Measurements from ENCODE around the gene PIAS2.
A peak's percentile ranks its signal among the peaks of the same experiment; 100 is the strongest.
"Not testable (repeated sequence)": the region's sequence is repeated elsewhere in the genome, so short reads cannot be mapped to it uniquely, and the experiment has no call there.

Gene PIAS2, protein sequence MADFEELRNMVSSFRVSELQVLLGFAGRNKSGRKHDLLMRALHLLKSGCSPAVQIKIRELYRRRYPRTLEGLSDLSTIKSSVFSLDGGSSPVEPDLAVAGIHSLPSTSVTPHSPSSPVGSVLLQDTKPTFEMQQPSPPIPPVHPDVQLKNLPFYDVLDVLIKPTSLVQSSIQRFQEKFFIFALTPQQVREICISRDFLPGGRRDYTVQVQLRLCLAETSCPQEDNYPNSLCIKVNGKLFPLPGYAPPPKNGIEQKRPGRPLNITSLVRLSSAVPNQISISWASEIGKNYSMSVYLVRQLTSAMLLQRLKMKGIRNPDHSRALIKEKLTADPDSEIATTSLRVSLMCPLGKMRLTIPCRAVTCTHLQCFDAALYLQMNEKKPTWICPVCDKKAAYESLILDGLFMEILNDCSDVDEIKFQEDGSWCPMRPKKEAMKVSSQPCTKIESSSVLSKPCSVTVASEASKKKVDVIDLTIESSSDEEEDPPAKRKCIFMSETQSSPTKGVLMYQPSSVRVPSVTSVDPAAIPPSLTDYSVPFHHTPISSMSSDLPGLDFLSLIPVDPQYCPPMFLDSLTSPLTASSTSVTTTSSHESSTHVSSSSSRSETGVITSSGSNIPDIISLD

GRCh38 chr18:46917108-46917802 lies at the start of gene PIAS2, which contains the start of gene KATNAL2:
Gene PIAS2, minus strand, starts transcription at chr18:46917507. Its CDS starts 162 bp downstream, at chr18:46917345.
Gene KATNAL2, plus strand, starts transcription at chr18:46917602. Its CDS starts 29,271 bp downstream, at chr18:46946873.
- Histone ChIP-seq H3K9ac (ENCODE audit: low read length) (peak within 1 kb of the TSS; percentile 84), H2AFZ (ENCODE audit: low read depth, low read length) (peak within 1 kb of the TSS; percentile 85), H3K27ac (ENCODE audit: low read length) (peak within 1 kb of the TSS; percentile 56), H4K20me1 (ENCODE audit: insufficient read depth, low read length) (peaks cover 36% of the 10 kb centered on the region), H3K79me2 (ENCODE audit: low read length) (peaks cover 60% of the 10 kb centered on the region), H3K9me3 (ENCODE audit: insufficient read depth, low read length) (no peaks in the 10 kb centered on the region), H3K27me3 (ENCODE audit: low read depth, low read length) (no peaks in the 10 kb centered on the region), H3K4me3 (ENCODE audit: low read length) (peak within 1 kb of the TSS; percentile 81), H3K36me3 (replicated peaks; ENCODE audit: low read depth, low read length) (peaks cover 13% of the 10 kb centered on the region), H3K4me1 (ENCODE audit: low read length) (peaks cover 30% of the 10 kb centered on the region), H3K4me2 (ENCODE audit: low read length) (peak within 1 kb of the TSS; percentile 91)
- no peak for TF ChIP-seq EZH2phosphoT487 (IDR thresholded peaks at IDR 0.05; ENCODE audit: low read depth)
- TF ChIP-seq, protein P1, sequence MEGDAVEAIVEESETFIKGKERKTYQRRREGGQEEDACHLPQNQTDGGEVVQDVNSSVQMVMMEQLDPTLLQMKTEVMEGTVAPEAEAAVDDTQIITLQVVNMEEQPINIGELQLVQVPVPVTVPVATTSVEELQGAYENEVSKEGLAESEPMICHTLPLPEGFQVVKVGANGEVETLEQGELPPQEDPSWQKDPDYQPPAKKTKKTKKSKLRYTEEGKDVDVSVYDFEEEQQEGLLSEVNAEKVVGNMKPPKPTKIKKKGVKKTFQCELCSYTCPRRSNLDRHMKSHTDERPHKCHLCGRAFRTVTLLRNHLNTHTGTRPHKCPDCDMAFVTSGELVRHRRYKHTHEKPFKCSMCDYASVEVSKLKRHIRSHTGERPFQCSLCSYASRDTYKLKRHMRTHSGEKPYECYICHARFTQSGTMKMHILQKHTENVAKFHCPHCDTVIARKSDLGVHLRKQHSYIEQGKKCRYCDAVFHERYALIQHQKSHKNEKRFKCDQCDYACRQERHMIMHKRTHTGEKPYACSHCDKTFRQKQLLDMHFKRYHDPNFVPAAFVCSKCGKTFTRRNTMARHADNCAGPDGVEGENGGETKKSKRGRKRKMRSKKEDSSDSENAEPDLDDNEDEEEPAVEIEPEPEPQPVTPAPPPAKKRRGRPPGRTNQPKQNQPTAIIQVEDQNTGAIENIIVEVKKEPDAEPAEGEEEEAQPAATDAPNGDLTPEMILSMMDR (IDR thresholded peaks at IDR 0.05; ENCODE audit: low read depth, low read length) = no peak; the same call in 1 of the 2 replicates

DNA sequence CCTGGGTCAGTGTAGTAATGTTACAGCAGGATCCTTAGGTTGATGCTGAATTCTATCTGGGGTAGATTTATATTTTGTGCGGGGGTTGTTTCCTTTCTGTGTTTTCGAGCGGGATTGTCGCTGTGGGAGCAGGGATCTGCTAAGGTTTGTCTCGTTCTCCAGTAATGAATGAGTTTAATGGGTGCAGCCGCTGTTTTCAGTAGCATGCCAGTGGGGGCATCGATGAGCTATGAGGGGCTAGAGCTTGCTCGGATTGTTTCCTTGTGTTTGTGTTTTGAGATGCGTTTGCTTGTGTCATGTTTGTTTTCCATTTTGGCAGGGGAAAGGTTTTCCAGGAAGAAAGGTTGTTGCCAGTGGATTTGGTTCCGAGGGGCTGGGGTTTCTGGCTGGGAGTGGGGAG lies 49.0 kb upstream of the PIAS2 start:
- not testable (repeated sequence) for H4K20me1 ChIP-seq (ENCODE audit: insufficient read depth, low read length); H3K27me3 ChIP-seq (ENCODE audit: low read depth, low read length); H2AFZ ChIP-seq (ENCODE audit: low read depth, low read length); H3K9ac ChIP-seq (ENCODE audit: low read length); H3K4me1 ChIP-seq (ENCODE audit: low read length); H3K79me2 ChIP-seq (ENCODE audit: low read length); H3K9me3 ChIP-seq (ENCODE audit: insufficient read depth, low read length); H3K4me2 ChIP-seq (ENCODE audit: low read length); H3K4me3 ChIP-seq (ENCODE audit: low read length); H3K27ac ChIP-seq (ENCODE audit: low read length); H3K36me3 ChIP-seq (replicated peaks; ENCODE audit: low read depth, low read length)

DNA sequence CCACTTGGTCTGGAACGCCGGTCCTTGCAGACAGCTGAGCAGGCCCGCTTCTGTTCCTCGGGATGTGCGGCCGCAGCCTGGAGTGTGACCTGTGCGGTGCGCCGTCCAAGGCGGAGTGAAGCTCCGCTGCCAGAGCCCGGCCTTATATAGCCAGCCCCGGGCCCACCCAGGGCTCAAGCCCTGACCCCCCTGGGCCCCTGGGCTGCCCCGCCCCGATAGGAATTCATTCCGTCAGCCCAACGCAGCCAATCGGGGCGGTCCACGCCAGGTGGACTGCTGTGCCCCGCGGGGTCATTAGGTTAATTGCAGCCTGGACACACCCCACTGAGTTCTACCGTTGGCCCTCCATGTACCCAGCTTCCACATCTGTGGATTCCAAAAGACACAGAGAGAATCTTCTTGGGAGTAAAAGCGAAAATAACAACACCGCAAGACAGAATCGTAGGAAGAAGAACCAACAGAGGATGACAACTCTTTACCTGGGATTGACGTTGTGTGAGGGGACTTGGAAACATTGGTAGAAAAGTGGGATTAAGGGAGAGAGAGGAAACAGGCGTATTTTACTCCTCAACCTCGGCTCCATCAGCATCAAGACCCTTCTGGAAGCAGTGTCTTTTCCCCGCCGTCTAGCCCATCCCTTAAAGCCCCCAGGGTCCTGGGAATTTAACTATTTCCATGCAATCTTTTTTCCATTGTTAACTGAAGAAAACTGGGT lies 47.4 kb upstream of the PIAS2 start:
- not testable (repeated sequence) for H3K27ac ChIP-seq (ENCODE audit: low read length); H2AFZ ChIP-seq (ENCODE audit: low read depth, low read length); H3K4me3 ChIP-seq (ENCODE audit: low read length); H3K4me2 ChIP-seq (ENCODE audit: low read length); H4K20me1 ChIP-seq (ENCODE audit: insufficient read depth, low read length); H3K4me1 ChIP-seq (ENCODE audit: low read length); H3K79me2 ChIP-seq (ENCODE audit: low read length); H3K27me3 ChIP-seq (ENCODE audit: low read depth, low read length); H3K36me3 ChIP-seq (replicated peaks; ENCODE audit: low read depth, low read length); H3K9me3 ChIP-seq (ENCODE audit: insufficient read depth, low read length); H3K9ac ChIP-seq (ENCODE audit: low read length)

DNA sequence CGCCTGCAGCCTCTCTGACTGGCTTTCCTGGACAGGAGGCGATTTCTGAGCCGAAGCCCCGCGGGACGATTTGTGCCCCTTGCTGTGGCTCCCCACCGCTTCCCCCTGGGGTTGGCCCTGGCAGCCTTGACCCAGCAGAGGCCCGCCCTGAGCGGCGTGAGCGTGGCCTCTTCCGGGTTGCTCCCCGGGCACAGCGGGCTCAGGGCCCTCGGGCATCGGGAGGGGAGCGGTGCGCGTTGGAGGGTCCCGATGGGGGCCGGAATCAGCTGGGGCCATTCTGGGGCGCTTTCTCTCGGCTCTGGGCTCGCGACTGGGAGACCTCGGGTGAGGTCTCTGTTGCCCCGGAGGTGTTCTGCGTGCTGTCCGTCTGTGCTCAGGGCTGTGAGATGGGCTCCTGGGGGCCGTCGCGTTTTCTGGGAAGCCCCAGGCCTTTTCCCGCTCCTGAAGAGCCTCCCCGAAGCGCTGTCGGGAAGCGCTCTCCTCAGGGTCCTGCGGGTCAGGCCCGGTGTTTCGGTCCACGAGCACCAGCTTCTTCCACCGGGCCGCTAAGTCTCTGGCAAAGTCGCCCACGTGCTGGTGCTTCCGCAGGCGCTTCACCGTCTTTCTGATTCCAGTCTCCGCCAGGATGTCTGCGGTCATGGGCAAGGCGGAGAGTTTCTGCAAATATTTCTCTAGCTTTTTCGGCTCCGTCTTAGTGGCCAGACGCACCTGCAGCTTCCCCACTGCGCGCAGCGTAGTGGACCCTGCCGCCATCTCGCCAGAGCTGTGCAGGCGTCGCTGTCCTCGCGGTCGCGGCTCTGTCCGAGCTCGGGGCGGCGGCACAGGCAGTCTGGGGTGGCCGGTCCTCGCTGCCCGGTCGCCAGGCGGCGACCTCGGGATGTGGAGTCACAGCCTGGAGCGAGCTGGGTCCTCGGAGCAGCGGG lies 46.6 kb upstream of the PIAS2 start:
- not testable (repeated sequence) for H3K4me2 ChIP-seq (ENCODE audit: low read length); H2AFZ ChIP-seq (ENCODE audit: low read depth, low read length); H3K4me1 ChIP-seq (ENCODE audit: low read length); H3K9me3 ChIP-seq (ENCODE audit: insufficient read depth, low read length); H3K27ac ChIP-seq (ENCODE audit: low read length); H3K79me2 ChIP-seq (ENCODE audit: low read length); H3K4me3 ChIP-seq (ENCODE audit: low read length); H3K27me3 ChIP-seq (ENCODE audit: low read depth, low read length); H3K9ac ChIP-seq (ENCODE audit: low read length); H3K36me3 ChIP-seq (replicated peaks; ENCODE audit: low read depth, low read length); H4K20me1 ChIP-seq (ENCODE audit: insufficient read depth, low read length)
